Transverse colon (tissue), 4 donors: ENCODE data around the gene PHOSPHO2. TPM values are rescaled to one million over a fixed set of nuclear protein-coding genes. Genes with fewer than 3 reads are reported as not detected.

Source experiments
- DNase-seq: peaks from one replicate; pipeline ENCODE4 v3.0.0-alpha.2; 2019
- H3K27ac ChIP-seq, 4 donors: fragments of 200-600 bp; sonication (generic); 2 replicates each; pipeline ENCODE4 v1.5.1; 2016 to 2018; ENCODE audit warnings: inconsistent platforms in 4 of 4
- H3K27me3 ChIP-seq: fragments of 200-600 bp; sonication (generic); 2 replicates; pipeline ENCODE4 v1.5.1; 2017; ENCODE audit warnings: inconsistent platforms
- H3K36me3 ChIP-seq, 4 donors: fragments of 200-600 bp; sonication (generic); 2 replicates each; pipeline ENCODE4 v1.5.1; 2017 to 2019; ENCODE audit warnings: inconsistent platforms in 4 of 4
- H3K4me1 ChIP-seq, 4 donors: fragments of 200-600 bp; sonication (generic); 2 replicates each; pipeline ENCODE4 v1.5.1; 2017 to 2020; ENCODE audit warnings: inconsistent platforms in 4 of 4
- H3K4me3 ChIP-seq, 4 donors: fragments of 200-600 bp; sonication (generic); 1 replicate in 1 of 4; 2 replicates in 3 of 4; pipeline versions ENCODE4 v1.5.1 to v1.6.1; 2017 to 2019; ENCODE audit warnings: inconsistent platforms in 4 of 4
- H3K9me3 ChIP-seq, 2 donors: fragments of 200-600 bp; sonication (generic); 2 replicates each; pipeline ENCODE4 v1.5.1; 2017 to 2019; ENCODE audit warnings: inconsistent platforms in 2 of 2
- EP300 ChIP-seq: sonication (generic); formaldehyde crosslinking; IDR thresholded peaks from one replicate; pipeline ENCODE4 v1.6.1; 2017; ENCODE audit warnings: antibody characterized with exemption, low read depth
- POLR2A ChIP-seq: fragments of 450-650 bp; IDR thresholded peaks from one replicate; pipeline ENCODE4 v1.6.1; 2016; ENCODE audit warnings: antibody characterized with exemption, mild to moderate bottlenecking, moderate library complexity
- POLR2AphosphoS5 ChIP-seq, 3 donors: sonication (generic); formaldehyde crosslinking; IDR thresholded peaks; one replicate each; pipeline ENCODE4 v1.6.1; 2016; ENCODE audit warnings: antibody characterized with exemption in 3 of 3
- WGBS, 2 donors: methylation state at CpG; one replicate each; pipeline ENCODE4 v1.1.5; 2018; ENCODE audit warnings: low coverage in 1 of 2; 5-methylcytosine and 5-hydroxymethylcytosine counted together
- in situ Hi-C, 4 donors: fragments of 200-750 bp; cut with MboI; loops; one replicate each; pipeline versions ENCODE4 v1.15.0 to v1.15.1; 2017; ENCODE audit warnings: low sequenced_read_pairs in 3 of 4, low pct_ligation_motif_present in 1 of 4, low pct_unique_long_range_greater_than_20kb in 1 of 4
- intact Hi-C: fragments of 100-400 bp; cut with DNase I; formaldehyde crosslinking; loops from one replicate; pipeline ENCODE4 v1.15.1; 2023; ENCODE audit warnings: low total_unique reads
- total RNA-seq, 4 donors: library from RNA; depleted of rRNA; stranded (reverse); fragments of >200 nt; gene quantifications; one replicate each; pipeline ENCODE4 v1.1.0, GENCODE V29; 2016
- TF ChIP-seq, protein P1 (sequence below), 5 experiments: fragments of 200-600 bp in 3 of 5; fragments of 450-650 bp in 2 of 5; sonication (generic) in 3 of 5; IDR thresholded peaks; 1 replicate in 2 of 5; 2 replicates in 3 of 5; pipeline ENCODE4 v1.5.1; 2016 to 2017; ENCODE audit warnings: antibody characterized with exemption in 5 of 5, inconsistent platforms in 3 of 5, mild to moderate bottlenecking in 2 of 5, moderate library complexity in 1 of 5

The PHOSPHO2 gene
- total RNA-seq, 4 donors from 2014 or later = 2.6 to 16.5 (median 7.7) TPM

DNA sequence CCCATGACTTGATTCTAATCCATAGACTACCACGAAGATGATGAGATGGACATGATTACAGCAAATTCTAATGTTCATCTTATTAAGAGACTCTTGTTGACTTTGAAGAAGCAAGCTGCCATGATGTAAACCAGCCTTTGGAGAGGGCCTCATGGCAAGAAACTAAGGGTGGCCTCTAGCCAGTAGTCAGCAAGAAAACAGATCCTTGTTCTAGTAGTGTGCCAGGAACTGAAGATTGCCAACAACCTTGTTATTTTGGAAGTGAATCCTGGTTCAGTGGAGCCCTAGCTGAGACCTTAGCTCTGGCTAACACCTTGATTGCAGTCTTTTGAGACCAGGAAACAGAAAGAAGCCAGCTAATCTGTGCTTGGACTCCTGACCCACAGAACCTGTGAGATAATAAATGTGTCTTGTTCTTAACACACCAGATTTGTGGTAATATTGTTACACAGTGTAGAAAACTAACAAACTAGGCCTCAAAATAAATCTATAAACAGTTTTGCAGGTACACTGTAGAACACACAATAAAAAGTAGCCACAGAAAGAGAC lies 10.0 kb downstream of the PHOSPHO2 start:
- Histone ChIP-seq H3K4me1 (peaks cover 0 to 25% (median 12%) of the 10 kb centered on the region in 4 donors), H3K4me3 (no peak overlapping the region), H3K9me3 (no peaks in the 10 kb centered on the region), H3K36me3 (peaks cover 0 to 7% (median 3%) of the 10 kb centered on the region in 4 donors), H3K27me3 (no peaks in the 10 kb centered on the region), H3K27ac (peak overlapping the region in 3 of 4 donors; percentile 56 to 62 (median 58))
- no peak for DNase-seq
- WGBS, 2 donors = 70 to 83% methylated on average over 1 of the region's 1 CpG
- in situ Hi-C loops (no loop called here), intact Hi-C loops (loop anchor here (1.0 kb wide), 1 partner anchor 18 kb away; no protein-coding TSS in a partner anchor)
- TF ChIP-seq EP300 (no peak), POLR2AphosphoS5 (IDR thresholded peaks at IDR 0.05) (no peak), POLR2A (no peak)
- TF ChIP-seq, protein P1, sequence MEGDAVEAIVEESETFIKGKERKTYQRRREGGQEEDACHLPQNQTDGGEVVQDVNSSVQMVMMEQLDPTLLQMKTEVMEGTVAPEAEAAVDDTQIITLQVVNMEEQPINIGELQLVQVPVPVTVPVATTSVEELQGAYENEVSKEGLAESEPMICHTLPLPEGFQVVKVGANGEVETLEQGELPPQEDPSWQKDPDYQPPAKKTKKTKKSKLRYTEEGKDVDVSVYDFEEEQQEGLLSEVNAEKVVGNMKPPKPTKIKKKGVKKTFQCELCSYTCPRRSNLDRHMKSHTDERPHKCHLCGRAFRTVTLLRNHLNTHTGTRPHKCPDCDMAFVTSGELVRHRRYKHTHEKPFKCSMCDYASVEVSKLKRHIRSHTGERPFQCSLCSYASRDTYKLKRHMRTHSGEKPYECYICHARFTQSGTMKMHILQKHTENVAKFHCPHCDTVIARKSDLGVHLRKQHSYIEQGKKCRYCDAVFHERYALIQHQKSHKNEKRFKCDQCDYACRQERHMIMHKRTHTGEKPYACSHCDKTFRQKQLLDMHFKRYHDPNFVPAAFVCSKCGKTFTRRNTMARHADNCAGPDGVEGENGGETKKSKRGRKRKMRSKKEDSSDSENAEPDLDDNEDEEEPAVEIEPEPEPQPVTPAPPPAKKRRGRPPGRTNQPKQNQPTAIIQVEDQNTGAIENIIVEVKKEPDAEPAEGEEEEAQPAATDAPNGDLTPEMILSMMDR (IDR thresholded peaks at IDR 0.05) = no peak

DNA sequence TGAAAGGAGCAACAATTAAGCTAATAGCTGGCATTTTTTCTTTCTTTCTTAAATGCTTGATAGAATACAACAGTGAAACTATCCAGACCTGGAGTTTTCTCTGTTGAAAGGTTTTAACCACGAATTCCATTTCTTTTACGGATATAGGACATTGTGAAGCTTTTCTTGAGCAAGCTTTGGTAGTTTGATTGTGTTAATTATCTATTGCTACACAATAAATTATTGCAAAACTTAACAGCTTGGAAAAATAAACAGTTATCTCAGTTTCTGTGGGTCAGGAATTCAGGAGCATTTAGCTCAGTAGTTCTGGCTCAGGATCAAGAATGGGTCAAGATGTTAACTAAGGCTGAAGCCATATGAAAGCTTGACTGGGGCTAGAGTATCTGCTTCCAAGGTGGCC lies 11.7 kb downstream of the PHOSPHO2 start:
- TF ChIP-seq, protein P1 (IDR thresholded peaks at IDR 0.05) = no peak
- TF ChIP-seq EP300 (no peak), POLR2A (no peak), POLR2AphosphoS5 (IDR thresholded peaks at IDR 0.05) (peak in 1 of 3 donors; percentile 12)

DNA sequence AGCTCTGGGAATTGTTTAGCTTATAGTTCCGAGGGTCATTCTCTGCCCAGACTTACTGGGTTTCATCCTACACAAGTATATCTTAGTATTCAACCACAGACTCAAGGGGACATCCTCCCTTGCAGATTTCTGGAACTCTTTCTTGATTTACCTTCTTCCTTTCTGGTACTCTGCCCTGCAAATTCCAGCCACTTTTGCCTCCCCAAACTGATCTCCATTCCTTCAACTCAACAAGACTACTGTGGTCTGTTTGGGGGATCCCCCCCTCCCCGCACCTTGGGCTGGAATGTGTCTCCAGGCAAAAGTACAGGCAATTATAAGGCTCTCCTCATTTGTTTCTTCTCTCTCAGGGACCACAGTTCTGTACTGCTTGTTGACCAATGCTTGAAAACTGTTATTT lies 13.4 kb downstream of the PHOSPHO2 start:
- 88% methylated on average over 2 of the region's 2 CpGs; no CpG with 5 or more reads in 1 of the 2 donors for WGBS, 2 donors
- TF ChIP-seq POLR2AphosphoS5 (IDR thresholded peaks at IDR 0.05) (no peak), POLR2A (no peak), EP300 (no peak)
- TF ChIP-seq, protein P1 (IDR thresholded peaks at IDR 0.05) = no peak
- Histone ChIP-seq H3K36me3 (no peaks in the 10 kb centered on the region), H3K9me3 (no peaks in the 10 kb centered on the region), H3K4me3 (no peak overlapping the region), H3K4me1 (peaks cover 10 to 52% (median 27%) of the 10 kb centered on the region in 4 donors), H3K27me3 (no peaks in the 10 kb centered on the region), H3K27ac (no peak overlapping the region)
- in situ Hi-C loops = no loop called here
- intact Hi-C loops = no loop called here
- no peak for DNase-seq

More for the DNA sequence above, 11.7 kb downstream of the PHOSPHO2 start:
- in situ Hi-C loops (no loop called here), intact Hi-C loops (no loop called here)
- Histone ChIP-seq H3K4me3 (no peak overlapping the region), H3K4me1 (peaks cover 4 to 38% (median 19%) of the 10 kb centered on the region in 4 donors), H3K36me3 (peaks cover 0 to 7% (median under 1%) of the 10 kb centered on the region in 4 donors), H3K27ac (no peak overlapping the region), H3K9me3 (no peaks in the 10 kb centered on the region), H3K27me3 (no peaks in the 10 kb centered on the region)
- DNase-seq = no peak
- WGBS, 2 donors = 54 to 71% methylated on average over 2 of the region's 2 CpGs

DNA sequence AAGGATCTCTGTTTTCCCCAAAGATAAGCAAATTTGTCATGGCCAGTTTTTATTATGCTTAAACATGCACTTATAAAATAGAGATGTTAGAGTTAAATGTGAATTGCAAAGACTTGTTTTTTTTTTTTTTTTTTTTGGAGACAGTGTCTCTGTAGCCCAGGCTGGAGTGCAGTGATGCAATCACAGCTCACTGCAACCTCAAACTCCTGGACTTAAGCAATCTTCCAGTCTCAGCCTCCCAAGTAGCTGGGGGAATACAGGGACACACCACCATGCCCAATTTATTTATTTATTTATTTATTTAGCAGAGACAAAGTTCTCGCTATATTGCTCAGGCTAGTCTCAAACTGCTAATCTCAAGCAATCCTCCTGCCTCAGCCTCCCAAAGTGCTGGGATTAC lies 15.1 kb downstream of the PHOSPHO2 start:
- Histone ChIP-seq H3K4me3 (no peak overlapping the region), H3K4me1 (peaks cover 18 to 58% (median 28%) of the 10 kb centered on the region in 4 donors), H3K27ac (peak overlapping the region in 2 of 4 donors; percentile 41 to 81), H3K9me3 (no peaks in the 10 kb centered on the region), H3K36me3 (no peaks in the 10 kb centered on the region), H3K27me3 (no peaks in the 10 kb centered on the region)
- in situ Hi-C loops (no loop called here), intact Hi-C loops (no loop called here)
- no peak for DNase-seq
- TF ChIP-seq POLR2A (no peak), EP300 (no peak), POLR2AphosphoS5 (IDR thresholded peaks at IDR 0.05) (no peak)
- TF ChIP-seq, protein P1 (IDR thresholded peaks at IDR 0.05) = no peak
- 93 to 100% methylated on average over 1 of the region's 1 CpG for WGBS, 2 donors
